ENCODE measurements around the gene KRTAP5-5. TPM values are rescaled to one million over a fixed set of nuclear protein-coding genes. Genes with fewer than 3 reads are reported as not detected.

KRTAP5-5 gene
- total and polyA plus RNA-seq, 2 of the 8 experiments (the other 6 are each of a cell fraction or from before 2014, with no cell fraction given), result 0.09 TPM; not detected in 1

GRCh38 chr11:1603629-1604028 lies 25.9 kb upstream of the KRTAP5-5 start (continued):
- TF ChIP-seq ZNF274 (IDR thresholded peaks at IDR 0.05; ENCODE audit: borderline replicate concordance, extremely low read depth, low read length) (no peak), TCF12 (IDR thresholded peaks at IDR 0.05; ENCODE audit: low read depth, low read length) (no peak), CHD7 (IDR thresholded peaks at IDR 0.05; ENCODE audit: insufficient replicate concordance, low read length) (no peak), EZH2 (IDR thresholded peaks at IDR 0.05; ENCODE audit: low read depth, low read length, severe bottlenecking) (no peak), CREB1 (IDR thresholded peaks at IDR 0.05) (no peak)
